HG03460 (cell line): ENCODE measurements around the gene ELANE.
"Not testable (repeated sequence)": the region's sequence is repeated elsewhere in the genome, so short reads cannot be mapped to it uniquely, and the experiment has no call there.

Experiments
- ATAC-seq: cut with Tn5 transposase; IDR thresholded peaks from one replicate; pipeline ENCODE4 v1.9.1; 2021; ENCODE audit not compliant: unreplicated experiment

The ELANE gene

GRCh38 chr19:876780-877314 is 24.7 kb downstream of the ELANE start:
- no peak for ATAC-seq

GRCh38 chr19:877992-878660 is 26.0 kb downstream of the ELANE start:
- ATAC-seq, result not testable (repeated sequence)

GRCh38 chr19:878751-879561 is 26.9 kb downstream of the ELANE start:
- not testable (repeated sequence) for ATAC-seq

GRCh38 chr19:879711-880438 is 27.8 kb downstream of the ELANE start:
- ATAC-seq, result no peak

- ATAC-seq, result no peak
Measured at GRCh38 chr19:881385-882071, 29.4 kb downstream of the ELANE start.

- no peak for ATAC-seq
Measured at GRCh38 chr19:882871-883497, 30.9 kb downstream of the ELANE start.

GRCh38 chr19:883661-884211 is 31.6 kb downstream of the ELANE start:
- ATAC-seq, result no peak

GRCh38 chr19:884420-885211 is 32.5 kb downstream of the ELANE start:
- ATAC-seq, result no peak

- ATAC-seq, result no peak
Measured at GRCh38 chr19:885536-886224, 33.6 kb downstream of the ELANE start.

GRCh38 chr19:887072-887471 is 35.0 kb downstream of the ELANE start:
- ATAC-seq, result no peak

GRCh38 chr19:887599-887998 is 35.5 kb downstream of the ELANE start:
- ATAC-seq, result no peak

GRCh38 chr19:888581-889385 is 36.7 kb downstream of the ELANE start:
- no peak for ATAC-seq

- ATAC-seq, result no peak
Measured at GRCh38 chr19:889662-890295, 37.7 kb downstream of the ELANE start.

GRCh38 chr19:890831-891230 is 38.7 kb downstream of the ELANE start:
- no peak for ATAC-seq

- ATAC-seq, result not testable (repeated sequence)
Measured at GRCh38 chr19:891421-892200, 39.5 kb downstream of the ELANE start.

GRCh38 chr19:892243-892893 is 40.3 kb downstream of the ELANE start:
- ATAC-seq, result no peak
